ENCODE data around the gene CD180.
A peak's percentile ranks its signal among the peaks of the same experiment; 100 is the strongest.

The CD180 gene

GRCh38 chr5:67196537-67197059 is at the start of gene CD180:
Gene CD180, minus strand, starts transcription at chr5:67196799. Its CDS starts 158 bp downstream, at chr5:67196641.
- DNase-seq: no peak

DNA sequence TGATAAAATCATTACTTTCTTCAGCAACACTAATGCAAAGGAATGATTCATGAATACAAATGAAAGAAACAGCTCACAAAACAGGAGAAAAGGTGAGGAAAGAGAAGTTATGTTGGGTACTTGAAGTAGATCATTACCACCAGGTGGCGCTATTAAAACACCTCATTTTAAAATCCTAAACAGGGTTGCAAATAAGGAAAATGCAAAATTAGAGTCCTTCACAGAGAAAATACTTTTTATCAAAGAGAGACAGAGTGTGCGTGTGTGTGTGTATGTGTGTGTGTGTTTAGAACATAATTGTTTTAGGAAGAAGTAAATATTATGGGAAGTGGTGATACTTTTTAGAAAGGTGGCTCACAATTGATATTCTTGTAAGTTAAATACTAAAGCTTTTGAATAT is 49.5 kb upstream of the CD180 start:
- DNase-seq: peak; percentile 63

- no peak for DNase-seq
These were observed 48.8 kb upstream of the CD180 start for GRCh38 chr5:67245259-67245846.

DNA sequence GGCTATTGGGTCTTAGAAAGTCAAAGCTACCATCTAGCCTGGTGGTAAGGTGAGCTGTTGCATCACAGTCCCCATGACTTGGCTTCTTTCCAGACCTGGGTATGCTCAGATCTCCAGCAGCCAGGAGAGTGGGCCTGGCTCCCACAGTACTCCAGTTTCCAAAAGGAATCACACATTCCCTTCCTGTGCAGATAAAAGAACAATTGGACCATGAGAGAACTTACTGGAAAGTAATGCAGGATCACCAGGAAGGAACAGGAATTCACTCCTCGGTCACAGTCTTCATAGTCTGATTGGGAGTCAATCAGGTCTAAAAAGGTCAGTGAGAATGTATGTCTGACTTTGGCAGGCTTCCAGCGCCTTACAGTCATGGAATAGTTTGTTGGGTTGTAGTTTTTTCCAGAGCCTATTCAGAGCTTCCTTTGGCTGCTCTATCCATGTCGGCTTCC is 47.8 kb upstream of the CD180 start:
- peak; percentile 85 for DNase-seq

GRCh38 chr5:67243944-67244343 is 47.3 kb upstream of the CD180 start:
- DNase-seq: no peak

DNA sequence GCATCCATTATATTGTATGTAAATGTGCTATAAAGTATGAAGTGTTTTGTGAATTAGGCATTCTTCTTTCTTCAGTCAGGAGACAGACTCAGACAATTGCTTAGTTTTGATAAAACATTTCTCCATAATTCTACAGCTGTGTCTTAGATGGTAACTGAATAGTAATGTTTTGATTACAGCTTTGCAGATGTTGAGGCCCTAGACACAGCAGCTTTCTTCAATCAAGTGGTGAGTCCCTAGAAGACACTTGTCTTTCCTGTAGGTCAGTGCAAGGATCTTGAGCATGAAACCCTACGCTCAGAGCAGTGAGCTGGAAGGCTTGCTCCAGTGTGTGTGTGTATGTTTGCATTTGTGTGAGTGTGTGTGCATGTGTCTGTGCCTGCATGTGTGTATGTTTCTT is 46.8 kb upstream of the CD180 start:
- no peak for DNase-seq

DNA sequence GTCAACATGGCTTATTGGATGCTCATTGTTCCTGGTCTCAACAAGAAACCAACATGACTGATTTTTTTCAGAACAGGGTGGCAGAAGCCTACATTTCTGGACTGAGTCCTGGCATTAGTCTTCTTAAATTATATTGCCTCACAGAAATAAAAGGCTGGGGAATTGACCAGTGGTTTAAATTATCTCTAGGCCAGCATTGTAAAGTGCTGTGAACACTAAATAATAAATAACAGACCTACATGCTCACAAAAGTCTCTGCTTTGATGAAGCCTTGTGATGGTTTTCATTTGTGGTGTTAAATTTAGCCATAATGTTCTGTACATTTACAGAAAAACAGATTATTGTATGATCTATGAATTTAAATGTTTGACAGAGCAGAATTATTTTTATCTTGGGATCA is 44.7 kb upstream of the CD180 start:
- no peak for DNase-seq

DNA sequence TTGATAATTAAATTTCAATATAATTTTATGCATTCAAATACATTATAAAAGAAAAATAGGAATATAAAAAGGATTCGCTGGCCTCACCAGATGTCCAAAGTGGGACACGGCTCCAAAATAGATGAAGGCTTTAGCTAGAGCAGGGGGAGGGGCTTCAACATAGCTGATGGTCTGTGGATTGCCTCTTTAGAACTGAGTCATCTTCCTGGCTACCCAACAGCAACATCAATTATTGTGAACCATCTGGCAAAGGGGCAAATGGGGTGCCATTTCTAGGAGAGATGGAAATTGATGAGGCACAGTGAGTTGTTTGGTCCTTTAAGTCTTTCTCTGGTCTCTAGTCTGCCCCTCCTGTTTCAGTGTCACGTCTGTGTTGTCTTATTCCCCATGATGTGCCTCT is 44.2 kb upstream of the CD180 start:
- no peak for DNase-seq

GRCh38 chr5:67240065-67240464 is 43.5 kb upstream of the CD180 start:
- no peak for DNase-seq

DNA sequence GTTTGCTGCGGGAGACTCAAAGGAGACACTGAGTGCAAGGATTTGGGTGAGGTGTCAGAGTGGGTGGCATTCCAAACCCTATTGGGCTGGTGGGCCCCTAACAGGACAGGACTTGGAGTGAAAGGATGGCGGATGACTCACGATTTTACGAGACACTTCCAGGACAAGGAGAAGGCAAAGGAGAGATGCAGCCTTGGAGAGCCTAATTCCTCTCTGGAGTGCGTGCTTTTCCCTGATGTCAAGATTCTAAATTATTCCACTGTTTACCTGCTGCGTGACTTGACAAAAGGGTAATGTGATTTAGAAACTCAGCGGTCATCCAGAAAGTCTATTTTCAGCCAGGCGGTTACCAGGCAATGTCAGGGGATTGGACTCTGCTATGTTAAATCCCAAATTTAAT is 41.6 kb upstream of the CD180 start:
- no peak for DNase-seq

DNA sequence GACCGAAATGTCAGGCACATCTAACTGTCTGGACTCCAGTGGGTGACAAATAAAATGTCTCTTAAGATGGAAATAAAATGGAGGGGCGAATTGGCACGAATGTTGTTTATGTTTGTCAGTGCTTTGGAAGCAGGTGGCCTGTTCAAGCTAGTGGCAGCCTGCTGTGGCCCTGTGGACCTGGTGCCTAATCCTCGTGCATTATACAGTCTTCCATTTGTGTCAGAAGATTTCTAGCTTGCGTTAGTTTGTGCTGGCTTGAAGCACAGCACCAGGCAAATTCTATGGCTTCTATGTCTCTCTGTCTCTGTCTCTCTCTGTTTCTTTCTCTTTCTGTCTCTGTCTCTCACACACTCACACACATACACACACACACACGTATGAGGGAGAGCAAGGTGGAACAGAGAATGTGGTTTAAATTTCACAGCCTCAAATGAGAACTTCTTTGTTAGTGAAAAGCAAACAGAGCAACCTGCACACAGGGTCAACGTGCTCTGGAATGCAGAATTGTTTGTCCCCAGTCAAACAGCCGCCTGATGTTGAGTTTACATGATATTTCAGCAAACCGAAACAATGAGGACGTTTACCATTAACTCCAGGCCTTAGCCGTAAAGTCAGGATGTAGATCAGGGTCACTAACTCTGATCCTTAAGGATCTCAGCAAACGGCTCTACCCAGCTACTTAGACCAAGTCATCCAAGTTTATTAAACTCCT is 39.0 kb upstream of the CD180 start:
- peak; percentile 15 for DNase-seq

DNA sequence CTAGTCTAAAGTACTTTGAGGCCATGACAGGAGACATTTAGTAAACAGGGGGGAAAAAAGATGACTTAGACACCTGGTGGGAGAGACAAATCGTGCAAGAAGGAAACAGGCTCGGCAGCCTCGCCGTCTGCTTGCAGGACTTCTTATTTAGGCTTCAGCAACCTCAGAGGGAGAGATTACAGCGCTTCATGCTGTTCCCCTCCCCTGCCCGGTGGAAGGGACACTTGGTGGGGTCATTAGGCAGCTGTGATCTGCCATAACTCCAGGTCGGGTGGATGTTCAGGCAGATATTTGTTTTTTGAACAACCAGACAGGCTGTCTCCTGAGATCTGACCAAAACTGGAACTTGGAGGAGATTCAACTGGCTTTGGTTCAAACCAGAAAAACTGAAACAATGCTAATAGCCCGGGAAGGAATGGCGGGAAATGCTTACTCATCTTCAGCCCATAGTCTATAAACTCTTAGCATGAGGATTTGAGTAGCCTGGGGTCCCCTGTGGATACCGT is 38.1 kb upstream of the CD180 start:
- peak; percentile 81 for DNase-seq

- DNase-seq: no peak
These were observed 36.5 kb upstream of the CD180 start for GRCh38 chr5:67233075-67233474.

- DNase-seq: no peak
These were observed 26.6 kb upstream of the CD180 start for GRCh38 chr5:67223211-67223610.

DNA sequence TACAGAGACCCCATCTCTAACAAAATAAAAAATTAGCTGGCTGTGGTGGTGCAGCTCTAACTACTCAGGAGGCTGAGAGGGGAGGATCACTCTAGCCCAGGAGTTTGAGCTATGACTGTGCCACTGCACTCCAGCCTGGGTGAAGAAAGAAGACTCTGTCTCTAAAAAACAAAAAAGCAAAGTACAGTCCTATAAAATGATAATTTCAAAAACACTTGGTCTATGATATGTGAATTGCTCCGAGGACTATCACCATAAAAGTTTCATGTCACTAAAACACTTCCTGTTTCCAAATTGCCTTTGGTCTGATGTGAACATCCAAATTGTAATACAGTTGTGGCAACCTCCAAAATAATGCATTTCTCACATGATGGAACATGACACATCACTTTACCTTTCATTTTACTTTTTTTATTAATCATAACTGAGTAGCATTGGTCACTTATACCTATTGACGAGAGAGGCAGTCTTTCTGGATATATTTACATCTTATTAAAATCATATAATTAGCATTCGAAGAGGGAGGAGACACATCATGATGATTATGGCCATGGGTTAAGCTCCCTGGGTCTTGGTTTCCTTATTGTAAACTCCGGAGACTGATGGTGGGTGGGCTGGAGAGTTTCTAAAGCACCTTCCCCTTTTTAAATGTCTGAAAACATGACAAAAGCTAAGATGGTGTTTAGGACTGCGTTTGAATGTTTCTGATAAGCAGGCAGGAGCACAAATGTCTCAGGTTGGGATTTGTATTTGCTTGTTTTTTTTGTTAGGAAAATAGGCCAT is 25.8 kb upstream of the CD180 start:
- no peak for DNase-seq

DNA sequence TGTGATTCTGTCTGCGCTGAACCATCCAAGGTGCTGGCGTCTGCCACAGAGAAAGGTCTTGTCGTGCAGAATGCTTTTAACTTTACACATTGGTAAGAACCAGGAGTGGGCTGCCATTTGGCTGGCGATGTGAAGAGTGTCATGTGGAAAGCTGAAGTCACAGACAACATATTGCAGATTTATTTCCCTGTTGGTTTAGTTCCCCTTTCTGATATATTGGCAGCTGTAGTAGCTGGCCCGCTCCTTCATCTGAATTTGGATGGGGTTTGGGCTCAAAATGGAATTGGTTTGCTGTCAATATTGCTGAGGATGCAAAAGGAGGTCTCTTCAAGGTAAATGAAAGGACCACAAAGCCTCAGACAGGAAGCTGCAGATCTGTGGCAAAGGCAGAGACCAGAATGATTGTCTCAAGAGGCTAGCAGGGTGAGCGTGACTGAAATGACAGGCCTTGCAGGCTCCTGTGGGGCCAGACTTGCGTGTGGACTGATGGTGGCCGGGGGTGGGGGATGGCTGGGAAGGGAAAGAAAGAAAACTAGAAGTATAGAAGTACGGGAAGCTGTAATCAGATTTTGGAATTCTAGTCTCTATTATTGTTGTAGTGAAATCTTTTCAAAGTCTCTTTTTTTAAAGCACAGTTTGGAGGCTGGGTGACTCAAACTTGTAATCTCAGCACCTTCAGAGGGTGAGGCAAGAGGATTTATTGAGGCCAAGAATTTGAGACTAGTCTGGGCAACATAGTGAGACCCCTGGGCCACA is 25.1 kb upstream of the CD180 start:
- DNase-seq: no peak

DNA sequence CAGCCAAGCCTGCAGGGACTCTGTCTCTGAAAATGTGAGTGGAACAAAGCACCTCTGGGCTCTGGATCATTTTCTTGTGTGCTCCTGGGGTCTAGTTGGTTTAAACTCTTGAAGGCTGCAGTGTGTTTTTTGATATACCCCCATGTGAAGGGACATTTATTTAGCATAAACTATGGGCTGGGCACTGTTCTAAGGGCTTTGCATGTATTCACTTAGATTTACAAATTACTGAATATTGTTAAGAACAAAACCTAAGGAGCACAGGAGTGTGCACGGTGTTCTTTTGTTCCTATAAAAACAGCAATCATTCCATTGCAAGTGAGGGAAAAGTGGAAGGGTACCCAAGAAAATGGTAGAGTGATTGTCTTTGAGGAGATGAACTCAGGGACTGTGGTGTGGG is 20.0 kb upstream of the CD180 start:
- no peak for DNase-seq

DNA sequence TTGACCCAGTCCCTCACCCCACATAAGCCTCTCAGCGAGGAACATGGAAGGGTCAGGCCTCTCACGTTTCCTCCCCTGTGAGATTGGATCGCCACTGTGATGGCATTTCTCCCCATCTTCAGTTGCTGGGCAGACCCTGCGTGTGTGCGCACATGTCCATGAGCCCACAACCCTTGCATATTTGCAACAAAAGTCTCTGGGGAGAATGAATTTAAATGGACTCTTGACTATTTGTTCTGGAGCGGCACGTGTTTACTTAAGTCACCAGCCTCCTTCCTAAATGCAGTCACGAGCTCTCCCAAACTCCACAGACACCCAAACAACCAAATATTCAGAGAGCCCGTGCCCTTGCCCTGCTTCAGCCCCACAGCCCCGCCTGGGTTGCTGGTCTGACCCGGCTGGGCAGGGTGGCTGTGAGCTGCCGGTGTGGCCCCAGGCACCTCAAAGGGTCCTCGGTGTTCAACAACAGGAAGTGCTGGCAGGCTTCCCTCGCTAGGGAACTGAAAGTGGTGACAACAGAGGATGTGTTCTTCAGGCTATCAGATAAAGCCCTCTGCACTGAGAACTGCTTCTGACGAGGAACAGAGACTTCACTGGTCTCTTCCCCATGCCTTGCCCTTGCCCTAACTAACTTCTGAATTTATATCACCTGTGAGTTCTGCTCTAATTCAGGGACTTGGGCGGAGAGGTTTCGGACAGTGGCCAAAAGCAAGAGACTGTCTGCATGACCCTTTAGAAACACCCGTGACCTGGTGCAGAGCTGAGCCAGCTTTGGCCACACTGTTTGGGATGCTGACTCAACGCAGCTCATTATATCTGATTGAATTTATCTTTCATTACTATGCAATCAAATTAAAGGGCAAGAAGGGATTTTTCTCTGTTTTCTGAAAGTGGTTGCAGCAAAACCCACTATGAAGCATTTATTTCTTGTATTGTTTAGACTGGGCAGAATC is 19.2 kb upstream of the CD180 start:
- DNase-seq: peak; percentile 81

- peak; percentile 30 for DNase-seq
These were observed 18.3 kb upstream of the CD180 start for GRCh38 chr5:67214707-67215447.

DNA sequence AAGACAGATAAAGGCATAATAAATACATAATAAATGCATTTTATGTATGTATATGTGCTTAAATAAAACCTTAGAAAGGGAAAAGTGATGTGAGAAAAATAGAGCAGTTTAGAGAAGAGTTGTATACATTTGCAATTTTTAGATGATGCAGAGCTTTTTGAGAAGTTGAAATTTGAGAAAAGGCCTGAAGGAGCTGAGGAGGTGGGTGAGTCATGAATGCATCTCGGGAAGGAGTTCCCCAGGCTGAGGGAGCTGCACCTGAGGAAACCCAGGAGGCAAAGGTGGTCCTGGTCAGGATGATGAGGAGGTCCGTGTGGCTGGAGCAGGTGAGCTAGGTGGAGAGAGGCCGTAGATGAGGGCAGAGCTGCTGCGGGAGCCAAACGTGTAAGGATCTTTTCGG is 17.4 kb upstream of the CD180 start:
- DNase-seq: no peak

DNA sequence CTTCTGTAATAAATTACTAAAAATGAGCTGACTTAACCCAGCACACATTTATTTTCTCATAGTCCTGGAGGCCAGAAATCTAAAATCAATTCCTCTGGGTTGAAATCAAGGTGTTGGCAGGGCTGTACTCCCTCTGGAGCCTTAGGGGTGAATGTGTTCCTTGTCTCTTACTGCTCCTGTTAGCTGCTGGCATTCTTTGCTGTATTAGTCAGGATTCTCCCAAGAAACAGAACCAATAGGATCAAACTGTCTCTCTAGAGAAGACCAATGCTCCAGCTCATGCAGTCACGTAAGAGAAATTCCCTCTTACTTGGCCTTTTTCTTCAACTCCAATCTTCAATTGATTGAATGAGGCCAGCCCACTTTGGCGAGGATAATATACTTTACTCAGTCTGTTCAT is 15.3 kb upstream of the CD180 start:
- DNase-seq: no peak

All from NCI-H2029 (cell line).